Fibroblast of gingiva (primary cell): Measurements from ENCODE around the gene CYB5A.
"Not testable (repeated sequence)": the region's sequence is repeated elsewhere in the genome, so short reads cannot be mapped to it uniquely, and the experiment has no call there.

Experiments
- DNase-seq: peaks from one replicate; pipeline ENCODE4 v3.0.0-alpha.2; 2011; ENCODE audit warnings: low read depth

CYB5A gene

GRCh38 chr18:74291771-74292540 lies at the start of gene CYB5A:
TSS of gene CYB5A (minus strand) at chr18:74291963. CDS start at chr18:74291875, 88 bp downstream.
- peak; percentile 96 for DNase-seq

GRCh38 chr18:74337912-74338309 lies 46.1 kb upstream of the CYB5A start:
- DNase-seq = no peak

GRCh38 chr18:74337155-74337911 lies 45.6 kb upstream of the CYB5A start:
- DNase-seq = no peak

- DNase-seq = no peak
These were observed 44.9 kb upstream of the CYB5A start for GRCh38 chr18:74336656-74337055.

GRCh38 chr18:74334242-74334893 lies 42.6 kb upstream of the CYB5A start:
- no peak for DNase-seq

- DNase-seq = peak; percentile 58
These were observed 41.3 kb upstream of the CYB5A start for GRCh38 chr18:74333091-74333490.

GRCh38 chr18:74331404-74331803 lies 39.6 kb upstream of the CYB5A start:
- peak; percentile 68 for DNase-seq

- DNase-seq = no peak
These were observed 38.0 kb upstream of the CYB5A start for GRCh38 chr18:74329688-74330205.

- peak; percentile 54 for DNase-seq
These were observed 36.4 kb upstream of the CYB5A start for GRCh38 chr18:74328206-74328605.

GRCh38 chr18:74326791-74327190 lies 35.0 kb upstream of the CYB5A start:
- not testable (repeated sequence) for DNase-seq

GRCh38 chr18:74326231-74326630 lies 34.5 kb upstream of the CYB5A start:
- no peak for DNase-seq

- DNase-seq = peak; percentile 96
These were observed 24.8 kb upstream of the CYB5A start for GRCh38 chr18:74316257-74317170.

GRCh38 chr18:74315464-74316256 lies 23.9 kb upstream of the CYB5A start, which contains the start of gene C18orf63:
TSS of gene C18orf63 (plus strand) at chr18:74315839. CDS start at chr18:74317866, 2,027 bp downstream.
- no peak for DNase-seq

GRCh38 chr18:74314759-74315463 lies 23.1 kb upstream of the CYB5A start:
- no peak for DNase-seq

- DNase-seq = no peak
These were observed 19.2 kb upstream of the CYB5A start for GRCh38 chr18:74311000-74311399.

GRCh38 chr18:74310411-74310810 lies 18.6 kb upstream of the CYB5A start:
- peak; percentile 47 for DNase-seq

GRCh38 chr18:74303936-74304335 lies 12.2 kb upstream of the CYB5A start:
- peak; percentile 47 for DNase-seq

- no peak for DNase-seq
These were observed 11.5 kb upstream of the CYB5A start for GRCh38 chr18:74303306-74303705.

GRCh38 chr18:74299746-74300145 lies 8.0 kb upstream of the CYB5A start:
- no peak for DNase-seq

- no peak for DNase-seq
These were observed 7.4 kb upstream of the CYB5A start for GRCh38 chr18:74299162-74299561.
